AG10803 (cell line): ENCODE data around the gene MAK.
A peak's percentile ranks its signal among the peaks of the same experiment; 100 is the strongest.
"Not testable (repeated sequence)": the region's sequence is repeated elsewhere in the genome, so short reads cannot be mapped to it uniquely, and the experiment has no call there.

Experiments used
- DNase-seq: peaks from one replicate; pipeline ENCODE4 v3.0.0; 2010; ENCODE audit warnings: low read depth
- H3K4me3 ChIP-seq: 2 replicates; pipeline ENCODE4 v1.5.1; 2011; ENCODE audit warnings: mild to moderate bottlenecking, low read length, control low read depth
- TF ChIP-seq, protein P1 (sequence below): conservative IDR thresholded peaks from 2 replicates; pipeline ENCODE4 v1.5.1; 2011; ENCODE audit warnings: mild to moderate bottlenecking, low read length, control low read depth, inconsistent platforms

The MAK gene

DNA sequence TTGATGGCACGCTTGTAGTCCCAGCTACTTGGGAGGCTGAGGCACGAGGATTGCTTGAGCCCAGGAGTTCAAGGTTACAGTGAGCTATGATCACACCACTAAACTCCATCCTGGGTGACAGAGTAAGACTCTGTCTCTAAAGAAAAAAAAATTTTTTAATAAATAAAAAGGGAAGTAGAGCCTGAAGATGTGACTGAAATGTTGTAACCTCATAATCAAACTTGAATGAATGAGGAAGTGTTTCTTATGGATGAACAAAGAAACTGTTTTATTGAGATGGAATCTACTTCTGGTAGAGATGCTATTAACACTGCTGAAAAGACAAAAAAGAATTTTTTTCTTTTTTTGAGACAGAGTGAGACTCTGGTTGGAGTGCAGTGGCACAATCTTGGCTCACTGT lies 6.7 kb downstream of the MAK start:
- no peak overlapping the region for H3K4me3 ChIP-seq
- TF ChIP-seq, protein P1, sequence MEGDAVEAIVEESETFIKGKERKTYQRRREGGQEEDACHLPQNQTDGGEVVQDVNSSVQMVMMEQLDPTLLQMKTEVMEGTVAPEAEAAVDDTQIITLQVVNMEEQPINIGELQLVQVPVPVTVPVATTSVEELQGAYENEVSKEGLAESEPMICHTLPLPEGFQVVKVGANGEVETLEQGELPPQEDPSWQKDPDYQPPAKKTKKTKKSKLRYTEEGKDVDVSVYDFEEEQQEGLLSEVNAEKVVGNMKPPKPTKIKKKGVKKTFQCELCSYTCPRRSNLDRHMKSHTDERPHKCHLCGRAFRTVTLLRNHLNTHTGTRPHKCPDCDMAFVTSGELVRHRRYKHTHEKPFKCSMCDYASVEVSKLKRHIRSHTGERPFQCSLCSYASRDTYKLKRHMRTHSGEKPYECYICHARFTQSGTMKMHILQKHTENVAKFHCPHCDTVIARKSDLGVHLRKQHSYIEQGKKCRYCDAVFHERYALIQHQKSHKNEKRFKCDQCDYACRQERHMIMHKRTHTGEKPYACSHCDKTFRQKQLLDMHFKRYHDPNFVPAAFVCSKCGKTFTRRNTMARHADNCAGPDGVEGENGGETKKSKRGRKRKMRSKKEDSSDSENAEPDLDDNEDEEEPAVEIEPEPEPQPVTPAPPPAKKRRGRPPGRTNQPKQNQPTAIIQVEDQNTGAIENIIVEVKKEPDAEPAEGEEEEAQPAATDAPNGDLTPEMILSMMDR: no peak
- no peak for DNase-seq

DNA sequence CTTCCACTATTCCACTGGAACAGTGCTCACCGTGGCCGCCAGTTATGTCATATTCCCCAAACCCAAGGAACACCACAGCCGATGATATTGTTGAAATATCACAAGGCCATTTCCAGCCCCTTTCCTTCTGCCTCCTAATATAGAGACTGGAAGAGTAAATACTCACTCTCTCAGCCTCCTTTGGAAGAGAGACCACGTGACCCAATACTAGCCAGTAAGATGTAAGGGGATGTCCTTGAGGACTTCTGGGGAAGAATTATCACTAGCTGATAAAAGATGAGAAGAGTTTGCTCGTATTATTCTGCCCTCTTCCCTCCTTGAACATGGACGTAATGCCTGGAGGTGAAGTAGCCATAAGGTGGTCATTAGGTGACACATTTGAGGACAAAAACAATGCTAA lies 13.5 kb downstream of the MAK start:
- DNase-seq: no peak
- H3K4me3 ChIP-seq: no peak overlapping the region
- TF ChIP-seq, protein P1: no peak

DNA sequence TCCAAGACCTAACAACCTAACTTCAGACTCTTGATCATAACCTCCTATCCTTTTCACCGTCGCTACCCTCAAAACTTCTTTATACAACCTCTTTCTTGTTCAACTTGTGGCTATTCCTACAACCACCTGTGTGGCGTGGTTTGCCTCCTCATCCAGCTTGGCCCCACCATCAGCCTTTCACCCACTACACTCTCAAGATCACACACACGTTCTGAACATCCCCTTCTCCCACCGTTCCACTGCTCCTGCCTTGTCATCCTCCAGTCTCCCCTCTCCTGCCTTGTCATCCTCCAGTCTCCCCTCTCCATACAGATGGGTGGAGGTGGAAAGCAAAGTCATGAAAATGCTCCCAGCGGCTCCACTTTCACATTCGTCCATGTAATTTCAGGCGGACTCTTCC lies 14.0 kb downstream of the MAK start:
- TF ChIP-seq, protein P1: no peak
- DNase-seq: no peak
- H3K4me3 ChIP-seq: no peak overlapping the region

DNA sequence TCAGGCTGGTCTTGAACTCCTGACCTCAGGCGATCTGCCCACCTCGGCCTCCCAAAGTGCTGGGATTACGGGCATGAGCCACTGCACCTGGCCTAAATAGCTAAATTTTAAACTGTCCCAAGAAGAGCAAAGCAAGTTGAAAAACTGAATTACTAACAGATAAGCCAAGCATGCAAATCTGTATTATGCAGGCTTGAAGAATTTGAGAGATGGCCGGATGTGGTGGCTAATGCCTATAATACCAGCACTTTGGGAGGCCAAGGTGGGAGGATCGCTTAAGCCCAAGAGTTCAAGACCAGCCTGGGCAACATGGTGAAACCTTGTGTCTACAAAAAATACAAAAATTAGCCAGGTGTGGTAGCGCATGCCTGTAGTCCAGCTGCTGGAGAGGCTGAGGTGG lies 24.2 kb downstream of the MAK start:
- not testable (repeated sequence) for H3K4me3 ChIP-seq, DNase-seq

DNA sequence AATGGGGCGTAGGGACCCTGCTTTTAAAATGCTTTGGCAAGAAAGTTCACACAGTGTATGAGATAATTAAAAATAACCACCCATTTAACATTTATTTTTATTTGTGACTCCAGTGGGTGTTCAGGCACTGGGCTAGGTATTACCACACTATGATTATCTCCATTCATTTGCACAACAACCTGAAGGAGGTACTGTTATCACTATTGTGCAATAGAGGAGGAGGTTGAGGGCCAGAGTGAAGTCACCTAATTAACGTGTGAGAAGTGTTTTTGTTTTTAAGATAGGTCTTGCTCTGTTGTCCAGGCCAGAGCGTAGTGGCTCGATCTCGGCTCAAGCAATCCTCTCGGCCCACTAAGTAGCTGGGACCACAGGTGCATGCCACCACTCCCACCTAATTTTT lies 29.2 kb downstream of the MAK start:
- TF ChIP-seq, protein P1: no peak

DNA sequence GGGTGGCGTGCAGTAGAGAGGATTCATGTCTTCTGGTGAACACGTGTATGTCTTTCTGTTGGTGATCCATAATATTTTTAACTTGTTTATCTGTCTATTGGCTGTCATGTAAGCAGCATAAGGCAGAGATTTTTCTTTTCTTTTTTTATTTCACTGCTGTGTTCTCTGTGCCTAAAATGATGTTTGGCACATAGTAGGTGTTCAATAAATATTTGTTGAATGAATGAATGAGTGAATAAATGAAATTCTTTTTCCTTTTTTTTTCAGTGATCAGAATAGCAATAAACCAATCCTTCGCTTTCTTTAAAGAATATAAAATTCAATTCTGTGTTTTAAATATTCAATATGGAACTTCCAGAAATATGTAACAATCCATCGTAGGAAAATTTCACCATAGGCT lies 30.0 kb downstream of the MAK start:
- no peak overlapping the region for H3K4me3 ChIP-seq
- TF ChIP-seq, protein P1: no peak
- DNase-seq: no peak

More for the DNA sequence above, 29.2 kb downstream of the MAK start:
- DNase-seq: no peak
- no peak overlapping the region for H3K4me3 ChIP-seq

DNA sequence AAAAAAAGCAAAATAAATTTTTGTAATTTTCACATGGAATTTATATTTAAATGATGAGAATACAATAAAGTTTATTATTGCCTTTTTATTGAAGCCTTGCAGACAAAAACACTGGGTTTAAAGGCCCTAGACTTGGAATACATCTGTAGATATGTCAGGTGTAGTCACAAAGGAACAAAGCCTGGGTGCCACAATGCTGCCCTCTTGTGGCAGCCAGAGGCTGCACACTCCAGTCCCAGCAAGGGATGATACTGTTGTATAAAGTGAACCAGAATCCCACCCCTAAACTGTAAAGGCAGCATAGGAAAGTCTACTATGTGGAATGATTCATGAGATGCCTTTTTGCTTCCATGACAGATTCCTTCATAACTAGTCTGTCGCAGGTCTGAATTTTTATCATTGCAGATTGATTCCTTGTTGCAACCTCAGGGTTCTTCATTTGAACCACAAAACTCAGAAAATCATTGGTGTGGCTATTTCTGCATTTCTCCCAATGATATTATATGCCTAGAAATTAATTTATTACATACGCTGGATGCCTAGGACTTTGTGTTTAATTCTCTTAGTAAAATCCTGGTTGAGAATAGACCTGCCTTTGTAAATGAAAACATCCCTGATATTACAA lies 37.0 kb downstream of the MAK start:
- peak; percentile 45 for DNase-seq
- H3K4me3 ChIP-seq: no peak overlapping the region
- TF ChIP-seq, protein P1: peak; percentile 100

DNA sequence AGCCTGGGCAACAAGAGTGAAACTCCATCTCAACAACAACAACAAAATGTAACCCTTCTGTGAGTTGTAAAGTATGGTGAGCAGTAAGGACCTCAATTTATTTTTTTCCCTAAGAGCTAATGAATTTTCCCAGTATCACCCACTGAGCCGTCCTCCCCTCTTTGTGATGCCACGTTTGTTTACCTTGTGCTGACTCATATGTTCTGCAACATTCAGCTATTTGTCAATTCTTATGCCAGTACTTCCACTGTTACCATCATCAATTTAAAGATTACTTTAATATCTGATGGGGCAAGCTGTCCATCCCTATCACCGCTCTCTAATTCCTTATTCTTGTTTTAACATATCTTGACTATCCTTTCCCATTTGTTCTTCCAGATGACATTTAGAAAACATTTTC lies 37.5 kb downstream of the MAK start:
- TF ChIP-seq, protein P1: no peak
- no peak for DNase-seq
- H3K4me3 ChIP-seq: no peak overlapping the region
